CD4-positive, alpha-beta T cell treated with Interleukin-15 for 4 hours (primary cell): Measurements from ENCODE around the gene VWA8.
"Not testable (repeated sequence)": the region's sequence is repeated elsewhere in the genome, so short reads cannot be mapped to it uniquely, and the experiment has no call there.

Experiments used
- DNase-seq: peaks from one replicate; pipeline ENCODE4 v3.0.0-alpha.2; 2020; ENCODE audit warnings: low spot score

The VWA8 gene

GRCh38 chr13:41851351-41851750 is 109.6 kb downstream of the VWA8 start:
- DNase-seq: no peak

- no peak for DNase-seq
These were observed 112.3 kb downstream of the VWA8 start for GRCh38 chr13:41848435-41849255.

GRCh38 chr13:41847216-41847615 is 113.7 kb downstream of the VWA8 start:
- no peak for DNase-seq

GRCh38 chr13:41842036-41842620 is 118.8 kb downstream of the VWA8 start:
- no peak for DNase-seq

- no peak for DNase-seq
These were observed 123.3 kb downstream of the VWA8 start for GRCh38 chr13:41837629-41838028.

- no peak for DNase-seq
These were observed 125.0 kb downstream of the VWA8 start for GRCh38 chr13:41835871-41836270.

GRCh38 chr13:41834697-41835096 is 126.2 kb downstream of the VWA8 start:
- not testable (repeated sequence) for DNase-seq

- DNase-seq: no peak
These were observed 127.1 kb downstream of the VWA8 start for GRCh38 chr13:41833831-41834230.

GRCh38 chr13:41833201-41833600 is 127.7 kb downstream of the VWA8 start:
- no peak for DNase-seq

- DNase-seq: no peak
These were observed 133.2 kb downstream of the VWA8 start for GRCh38 chr13:41827507-41828213.

GRCh38 chr13:41825691-41826090 is 135.2 kb downstream of the VWA8 start:
- DNase-seq: no peak

- no peak for DNase-seq
These were observed 137.4 kb downstream of the VWA8 start for GRCh38 chr13:41823476-41823875.

GRCh38 chr13:41822560-41822959 is 138.3 kb downstream of the VWA8 start:
- no peak for DNase-seq

- no peak for DNase-seq
These were observed 139.7 kb downstream of the VWA8 start for GRCh38 chr13:41821238-41821594.

- DNase-seq: no peak
These were observed 140.2 kb downstream of the VWA8 start for GRCh38 chr13:41820581-41821237.

GRCh38 chr13:41816057-41816456 is 144.9 kb downstream of the VWA8 start:
- no peak for DNase-seq

- no peak for DNase-seq
These were observed 147.5 kb downstream of the VWA8 start for GRCh38 chr13:41813426-41813825.

- no peak for DNase-seq
These were observed 148.1 kb downstream of the VWA8 start for GRCh38 chr13:41812851-41813250.

GRCh38 chr13:41812237-41812636 is 148.7 kb downstream of the VWA8 start:
- no peak for DNase-seq

- DNase-seq: peak; percentile 16
These were observed 149.3 kb downstream of the VWA8 start for GRCh38 chr13:41811588-41812021.

- no peak for DNase-seq
These were observed 150.9 kb downstream of the VWA8 start for GRCh38 chr13:41809962-41810361.

GRCh38 chr13:41803445-41803735 is 157.5 kb downstream of the VWA8 start:
- DNase-seq: not testable (repeated sequence)
